Activated CD8-positive, alpha-beta T cell treated with anti-CD3 and anti-CD28 coated beads, Interleukin-2, amount 10 ng/mL, durations not matched to agents 7 days and 5 days (primary cell): ENCODE measurements around the gene KRTAP1-4. TPM values are rescaled to one million over a fixed set of nuclear protein-coding genes. Genes with fewer than 3 reads are reported as not detected.
"Not testable (repeated sequence)": the region's sequence is repeated elsewhere in the genome, so short reads cannot be mapped to it uniquely, and the experiment has no call there.

Source experiments
- ATAC-seq: fragments of 150-1000 bp; cut with Tn5 transposase; one replicate; pipeline ENCODE4 v1.10.0; 2021; ENCODE audit warnings: moderate library complexity
- CTCF ChIA-PET: fragments of 350-600 bp; sonication (Branson Sonifier 250); formaldehyde crosslinking; loops from one replicate; lab custom pipeline; 2021; ENCODE audit warnings: antibody characterized with exemption; lab: Charles Lee
- POLR2A ChIA-PET: fragments of 350-600 bp; sonication (Branson Sonifier 250); formaldehyde crosslinking; loops from one replicate; lab custom pipeline; 2021; ENCODE audit warnings: antibody characterized with exemption; lab: Charles Lee
- DNase-seq: peaks from one replicate; pipeline ENCODE4 v3.0.0-alpha.2; 2020
- H3K27ac Mint-ChIP-seq: one replicate; pipeline ENCODE4 v1.8.0; 2021; ENCODE audit warnings: mild to moderate bottlenecking, mixed read lengths
- H3K27me3 Mint-ChIP-seq: one replicate; pipeline ENCODE4 v1.8.0; 2021; ENCODE audit warnings: low read depth, mixed read lengths
- H3K36me3 Mint-ChIP-seq: one replicate; pipeline ENCODE4 v1.8.0; 2021; ENCODE audit warnings: low read depth, mixed read lengths
- H3K4me1 Mint-ChIP-seq: one replicate; pipeline ENCODE4 v1.8.0; 2021; ENCODE audit warnings: low read depth, mixed read lengths
- H3K4me3 Mint-ChIP-seq: one replicate; pipeline ENCODE4 v1.8.0; 2021; ENCODE audit warnings: mild to moderate bottlenecking, mixed read lengths
- H3K9me3 Mint-ChIP-seq: one replicate; pipeline ENCODE4 v1.8.0; 2022; ENCODE audit warnings: mixed read lengths; ENCODE audit not compliant: insufficient read depth
- total RNA-seq, 2 experiments: library from RNA; stranded (reverse); gene quantifications; one replicate each; pipeline ENCODE4 v1.2.3, GENCODE V29; 2021

Gene KRTAP1-4
- total RNA-seq, 2 experiments from 2014 or later, result not detected

DNA sequence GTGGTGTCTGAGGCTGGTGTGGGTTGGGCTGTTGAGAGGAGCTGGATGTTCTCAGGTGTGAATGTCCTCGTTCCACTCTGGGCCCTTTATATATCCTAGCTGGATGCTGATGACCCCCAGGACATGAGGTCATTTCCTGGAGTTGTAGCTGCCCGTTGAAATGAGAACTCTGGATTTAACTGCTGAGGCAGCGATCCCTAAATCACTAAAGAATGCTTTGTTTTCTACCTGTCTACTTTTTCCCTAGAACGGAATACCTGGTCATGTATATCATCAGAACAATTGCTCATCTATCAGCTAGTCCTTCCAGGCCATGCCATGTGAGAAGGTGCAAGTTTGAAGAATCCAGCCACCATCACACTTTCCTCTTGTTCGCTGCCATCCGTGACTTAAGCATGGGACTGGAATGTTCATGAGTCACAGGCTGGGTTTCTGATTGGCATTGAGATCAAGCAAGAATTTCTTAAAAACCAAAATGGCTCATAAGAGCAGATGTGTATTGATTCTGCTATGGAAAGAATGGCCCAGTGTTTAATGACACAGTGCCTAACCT is 30.1 kb upstream of the KRTAP1-4 start, which contains the start of gene KRTAP2-3:
Gene KRTAP2-3 (minus strand): TSS at position 63 of the 553 bp plus-strand sequence. CDS start 64 bp downstream, outside the sequence.
- Mint-ChIP-seq H3K36me3 (no peaks in the 10 kb centered on the region), H3K4me3 (no peak within 1 kb of the TSS), H3K9me3 (no peaks in the 10 kb centered on the region), H3K27me3 (peaks cover 37% of the 10 kb centered on the region), H3K4me1 (no peaks in the 10 kb centered on the region), H3K27ac (no peak within 1 kb of the TSS)
- ChIA-PET CTCF (no interaction called here), POLR2A (no interaction called here)
- DNase-seq, result no peak
- ATAC-seq, result no peak

DNA sequence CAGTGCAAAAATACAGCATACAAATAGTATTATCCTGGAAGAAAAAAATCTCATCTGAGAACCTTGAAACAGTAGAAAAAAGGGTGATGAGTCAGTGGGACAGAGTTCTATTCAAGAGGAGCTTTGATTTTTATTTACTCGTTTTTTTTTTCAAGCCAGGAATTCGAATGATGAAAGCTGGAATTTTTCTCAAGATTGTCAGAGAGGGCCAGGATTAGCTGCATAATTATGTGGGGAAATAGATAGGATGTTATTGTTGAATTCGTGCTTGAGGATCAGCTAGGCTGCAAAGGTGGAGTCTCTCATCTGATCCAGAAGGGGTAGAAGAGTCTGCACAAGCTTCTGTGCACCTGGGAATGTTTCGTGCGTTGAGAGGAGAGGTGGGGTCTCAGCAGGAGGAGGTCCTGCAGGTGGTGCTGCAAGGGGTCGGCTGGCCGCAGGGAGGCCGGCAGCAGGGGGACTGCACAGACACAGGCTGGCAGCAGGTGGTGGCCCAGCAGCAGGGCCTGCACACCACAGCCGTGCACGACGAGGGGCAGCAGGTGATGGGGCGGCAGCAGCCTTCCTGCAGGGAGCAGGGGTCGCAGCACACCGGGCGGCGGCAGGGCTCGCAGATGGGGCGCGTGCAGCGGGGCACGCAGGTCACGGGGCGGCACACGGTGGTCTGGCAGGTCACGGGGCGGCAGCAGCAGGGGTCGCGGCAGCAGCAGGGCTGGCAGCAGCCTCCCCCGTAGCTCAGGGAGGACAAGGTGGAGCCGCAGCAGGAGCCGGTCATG is 29.5 kb upstream of the KRTAP1-4 start:
- H3K4me3 Mint-ChIP-seq, DNase-seq, CTCF ChIA-PET, H3K4me1 Mint-ChIP-seq, POLR2A ChIA-PET, ATAC-seq, H3K36me3 Mint-ChIP-seq, H3K9me3 Mint-ChIP-seq, H3K27ac Mint-ChIP-seq: not testable (repeated sequence)
- peaks cover 37% of the 10 kb centered on the region for H3K27me3 Mint-ChIP-seq

DNA sequence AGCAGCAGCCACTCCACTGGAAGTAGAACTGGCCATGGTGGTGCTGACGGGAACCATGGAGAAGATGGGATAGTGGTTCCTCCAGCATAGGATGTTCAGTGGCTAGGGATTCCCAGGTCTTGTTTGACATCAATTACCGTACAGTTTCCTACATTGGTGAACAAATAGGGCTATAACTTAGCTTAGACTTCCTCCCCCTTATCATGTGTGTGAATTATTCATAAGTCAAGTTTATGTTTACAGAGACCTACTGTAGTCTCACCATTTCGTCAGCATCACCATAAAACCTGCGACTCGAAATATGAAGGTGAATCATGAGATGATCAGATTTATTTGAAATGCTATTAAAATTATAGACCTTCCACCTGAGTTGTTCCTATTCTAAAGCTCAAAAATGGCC is 28.7 kb upstream of the KRTAP1-4 start:
- Mint-ChIP-seq H3K27ac (no peak overlapping the region), H3K27me3 (peaks cover 37% of the 10 kb centered on the region), H3K4me3 (no peak overlapping the region), H3K36me3 (no peaks in the 10 kb centered on the region), H3K9me3 (no peaks in the 10 kb centered on the region), H3K4me1 (no peaks in the 10 kb centered on the region)
- ChIA-PET CTCF (no interaction called here), POLR2A (interaction anchor here (1.2 kb wide), 1 partner anchor 11 kb away, joined by 3 read pairs; the partner anchor contains the start of gene KRTAP2-1)
- no peak for DNase-seq
- ATAC-seq, result no peak

DNA sequence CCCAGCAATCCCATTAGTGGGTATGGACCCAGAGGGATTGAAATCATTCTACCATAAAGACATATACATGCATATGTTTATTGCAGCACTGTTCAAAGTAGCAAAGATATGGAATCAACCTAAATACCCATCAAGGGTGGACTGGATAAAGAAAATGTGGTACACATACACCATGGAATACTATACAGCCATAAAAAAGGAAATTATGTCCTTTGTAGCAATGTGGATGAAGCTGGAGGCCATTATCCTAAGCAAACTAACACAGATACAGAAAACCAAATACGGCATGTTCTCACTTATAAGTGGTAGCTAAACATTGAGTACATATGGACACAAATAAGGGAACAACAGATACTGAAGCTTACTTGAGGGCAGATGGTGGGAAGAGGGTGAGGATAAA is 27.6 kb upstream of the KRTAP1-4 start:
- H3K9me3 Mint-ChIP-seq, result no peaks in the 10 kb centered on the region
- DNase-seq, result no peak
- H3K36me3 Mint-ChIP-seq, result no peaks in the 10 kb centered on the region
- H3K27ac Mint-ChIP-seq, result no peak overlapping the region
- H3K27me3 Mint-ChIP-seq, result peaks cover 40% of the 10 kb centered on the region
- no peak overlapping the region for H3K4me3 Mint-ChIP-seq
- H3K4me1 Mint-ChIP-seq, result no peaks in the 10 kb centered on the region
- no peak for ATAC-seq
- POLR2A ChIA-PET, result interaction anchor here (1.2 kb wide), 1 partner anchor 10 kb away, joined by 3 read pairs; the partner anchor contains the start of gene KRTAP2-1
- CTCF ChIA-PET, result no interaction called here

DNA sequence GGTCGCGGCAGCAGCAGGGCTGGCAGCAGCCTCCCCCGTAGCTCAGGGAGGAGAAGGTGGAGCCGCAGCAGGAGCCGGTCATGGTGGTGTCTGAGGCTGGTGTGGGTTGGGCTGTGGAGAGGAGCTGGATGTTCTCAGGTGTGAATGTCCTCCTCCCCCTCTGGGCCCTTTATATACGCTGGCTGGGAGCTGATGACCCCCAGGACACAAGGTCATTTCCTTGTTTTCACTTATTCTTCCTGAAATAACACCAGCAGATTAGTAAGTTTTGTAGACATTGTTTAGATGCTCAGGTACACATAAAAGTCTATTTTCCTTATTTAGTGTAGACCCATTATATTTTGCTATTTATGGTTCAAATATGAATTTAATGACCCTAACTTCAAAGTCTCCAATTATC is 25.1 kb upstream of the KRTAP1-4 start, which contains the start of gene KRTAP2-2:
Gene KRTAP2-2 (minus strand): TSS at position 101 of the 400 bp plus-strand sequence. CDS start 19 bp downstream, at position 82.
- H3K4me3 Mint-ChIP-seq, POLR2A ChIA-PET, DNase-seq, H3K36me3 Mint-ChIP-seq, H3K4me1 Mint-ChIP-seq, ATAC-seq, H3K9me3 Mint-ChIP-seq, CTCF ChIA-PET, H3K27ac Mint-ChIP-seq: not testable (repeated sequence)
- peaks cover 34% of the 10 kb centered on the region for H3K27me3 Mint-ChIP-seq

DNA sequence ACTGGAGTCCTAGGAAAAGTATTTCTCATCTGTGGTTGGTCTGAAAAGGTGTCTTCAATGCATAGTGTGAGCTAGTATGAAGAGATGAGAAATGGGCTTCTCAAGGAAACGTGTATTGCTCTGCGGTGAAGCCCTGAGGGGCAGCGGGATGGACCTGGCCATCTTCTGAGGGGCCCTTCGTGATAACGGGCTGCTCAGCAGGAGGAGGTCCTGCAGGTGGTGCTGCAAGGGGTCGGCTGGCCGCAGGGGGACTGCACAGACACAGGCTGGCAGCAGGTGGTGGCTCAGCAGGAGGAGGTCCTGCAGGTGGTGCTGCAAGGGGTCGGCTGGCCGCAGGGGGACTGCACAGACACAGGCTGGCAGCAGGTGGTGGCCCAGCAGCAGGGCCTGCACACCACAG is 24.6 kb upstream of the KRTAP1-4 start:
- H3K27ac Mint-ChIP-seq, H3K36me3 Mint-ChIP-seq, POLR2A ChIA-PET, CTCF ChIA-PET, DNase-seq, H3K4me1 Mint-ChIP-seq, ATAC-seq, H3K9me3 Mint-ChIP-seq, H3K4me3 Mint-ChIP-seq: not testable (repeated sequence)
- H3K27me3 Mint-ChIP-seq, result peaks cover 33% of the 10 kb centered on the region

DNA sequence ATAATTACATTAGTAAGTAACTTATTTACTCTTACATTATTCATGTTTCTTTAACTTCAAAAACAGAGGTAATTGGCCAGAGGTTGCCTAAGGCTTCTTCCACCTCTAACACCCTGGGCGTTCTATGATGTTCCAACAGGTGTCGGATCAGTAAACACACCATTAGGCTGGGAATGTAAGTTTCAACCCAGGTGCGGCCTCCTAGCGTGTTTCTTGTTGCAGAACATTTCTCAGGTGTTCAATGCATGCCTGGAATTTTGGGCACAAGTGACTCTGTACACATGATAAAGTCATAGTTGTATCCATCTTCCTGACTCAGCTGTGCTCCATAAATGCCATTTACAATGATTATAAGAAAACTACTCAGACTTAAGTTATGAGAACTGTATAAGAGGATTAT is 24.0 kb upstream of the KRTAP1-4 start:
- peaks cover 31% of the 10 kb centered on the region for H3K27me3 Mint-ChIP-seq
- ATAC-seq, result no peak
- no peak for DNase-seq

DNA sequence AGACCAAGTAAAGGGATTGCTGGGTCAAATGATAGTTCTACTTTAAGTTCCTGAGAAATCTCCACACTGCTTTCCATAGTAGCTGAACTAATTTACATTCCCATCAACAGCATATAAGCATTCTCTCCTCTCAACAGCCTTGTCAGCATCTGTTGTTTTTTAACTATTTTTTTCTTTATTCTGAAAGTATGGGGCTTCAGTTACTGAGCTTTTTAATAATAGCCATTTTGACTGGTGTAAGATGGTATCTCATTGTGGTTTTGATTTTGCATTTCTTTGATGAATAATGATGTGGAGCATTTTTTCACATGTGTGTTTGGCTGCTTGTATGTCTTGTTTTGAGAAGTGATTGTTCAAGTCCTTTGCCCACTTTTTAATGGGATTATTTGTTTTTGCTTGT is 22.6 kb upstream of the KRTAP1-4 start:
- peaks cover 28% of the 10 kb centered on the region for H3K27me3 Mint-ChIP-seq
- no peaks in the 10 kb centered on the region for H3K4me1 Mint-ChIP-seq
- POLR2A ChIA-PET, result no interaction called here
- no peak overlapping the region for H3K4me3 Mint-ChIP-seq
- CTCF ChIA-PET, result no interaction called here
- H3K36me3 Mint-ChIP-seq, result no peaks in the 10 kb centered on the region
- ATAC-seq (no peak), DNase-seq (no peak)
- H3K27ac Mint-ChIP-seq, result no peak overlapping the region
- no peaks in the 10 kb centered on the region for H3K9me3 Mint-ChIP-seq

More for the DNA sequence above, 24.0 kb upstream of the KRTAP1-4 start:
- H3K36me3 Mint-ChIP-seq, result no peaks in the 10 kb centered on the region
- ChIA-PET POLR2A (no interaction called here), CTCF (no interaction called here)
- no peak overlapping the region for H3K4me3 Mint-ChIP-seq
- no peaks in the 10 kb centered on the region for H3K4me1 Mint-ChIP-seq
- no peaks in the 10 kb centered on the region for H3K9me3 Mint-ChIP-seq
- no peak overlapping the region for H3K27ac Mint-ChIP-seq

DNA sequence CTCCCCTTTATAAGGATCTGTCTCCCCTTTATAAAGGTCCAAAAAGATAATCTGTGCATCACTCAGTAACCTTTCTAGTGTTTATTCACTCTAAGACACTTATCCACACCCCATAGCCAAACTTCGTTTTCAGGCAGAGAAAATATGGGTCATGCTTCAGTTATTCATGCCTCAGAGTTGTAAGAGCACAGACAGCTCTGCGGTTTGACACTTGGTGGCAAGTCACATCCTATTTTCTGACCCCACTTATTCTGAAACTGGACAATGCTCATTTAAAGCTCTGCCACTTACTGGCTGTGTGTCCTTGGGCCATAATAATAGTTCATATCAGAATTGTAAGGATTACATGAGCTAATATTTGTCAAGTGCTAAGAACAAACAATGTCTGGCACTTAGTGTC is 19.1 kb upstream of the KRTAP1-4 start:
- no peak for DNase-seq
- Mint-ChIP-seq H3K27me3 (peaks cover 32% of the 10 kb centered on the region), H3K4me3 (no peak overlapping the region), H3K27ac (no peak overlapping the region), H3K36me3 (no peaks in the 10 kb centered on the region), H3K9me3 (no peaks in the 10 kb centered on the region), H3K4me1 (no peaks in the 10 kb centered on the region)
- ChIA-PET POLR2A (no interaction called here), CTCF (no interaction called here)
- ATAC-seq, result no peak

DNA sequence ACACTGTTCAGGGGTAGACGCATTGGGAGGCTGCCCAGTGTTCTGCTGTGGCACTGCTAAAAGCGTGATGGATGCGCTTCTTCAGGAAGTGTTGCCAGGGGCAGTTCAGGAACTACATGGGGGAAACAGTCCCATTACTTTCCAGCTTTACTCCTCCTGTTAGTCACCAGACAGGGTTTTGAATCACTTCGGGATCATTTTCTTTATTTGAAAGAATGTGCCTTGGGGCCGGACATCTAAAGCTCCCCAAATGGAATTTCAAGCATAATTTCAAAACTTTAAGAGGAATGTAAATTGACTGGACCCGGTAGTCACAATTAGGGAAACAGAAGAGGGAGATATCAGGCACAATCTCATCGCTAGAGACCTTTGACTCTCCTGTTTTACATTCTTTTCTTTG is 18.4 kb upstream of the KRTAP1-4 start:
- Mint-ChIP-seq H3K4me1 (no peaks in the 10 kb centered on the region), H3K4me3 (no peak overlapping the region), H3K27ac (no peak overlapping the region), H3K27me3 (peaks cover 30% of the 10 kb centered on the region), H3K36me3 (no peaks in the 10 kb centered on the region), H3K9me3 (peaks cover 2% of the 10 kb centered on the region)
- ATAC-seq (no peak), DNase-seq (no peak)
- POLR2A ChIA-PET, result interaction anchor here (0.7 kb wide), 1 partner anchor 137 kb away, joined by 3 read pairs; no protein-coding TSS in a partner anchor
- CTCF ChIA-PET, result no interaction called here

DNA sequence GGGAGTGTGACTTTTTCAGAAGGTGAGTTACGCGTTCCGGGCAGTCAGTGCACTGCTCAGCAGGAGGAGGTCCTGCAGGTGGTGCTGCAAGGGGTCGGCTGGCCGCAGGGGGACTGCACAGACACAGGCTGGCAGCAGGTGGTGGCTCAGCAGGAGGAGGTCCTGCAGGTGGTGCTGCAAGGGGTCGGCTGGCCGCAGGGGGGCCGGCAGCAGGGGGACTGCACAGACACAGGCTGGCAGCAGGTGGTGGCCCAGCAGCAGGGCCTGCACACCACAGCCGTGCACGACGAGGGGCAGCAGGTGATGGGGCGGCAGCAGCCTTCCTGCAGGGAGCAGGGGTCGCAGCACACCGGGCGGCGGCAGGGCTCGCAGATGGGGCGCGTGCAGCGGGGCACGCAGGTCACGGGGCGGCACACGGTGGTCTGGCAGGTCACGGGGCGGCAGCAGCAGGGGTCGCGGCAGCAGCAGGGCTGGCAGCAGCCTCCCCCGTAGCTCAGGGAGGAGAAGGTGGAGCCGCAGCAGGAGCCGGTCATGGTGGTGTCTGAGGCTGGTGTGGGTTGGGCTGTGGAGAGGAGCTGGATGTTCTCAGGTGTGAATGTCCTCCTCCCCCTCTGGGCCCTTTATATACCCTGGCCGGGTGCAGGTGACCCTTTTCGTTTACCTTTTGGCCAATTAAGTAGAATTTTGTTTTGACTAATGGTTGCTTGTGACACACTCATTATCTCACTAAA is 16.9 kb upstream of the KRTAP1-4 start, which contains the start of gene KRTAP2-1:
Gene KRTAP2-1 (minus strand): TSS at position 582 of the 731 bp plus-strand sequence. CDS start 49 bp downstream, at position 533.
- not testable (repeated sequence) for H3K36me3 Mint-ChIP-seq, H3K27ac Mint-ChIP-seq

More for the DNA sequence above, 16.9 kb upstream of the KRTAP1-4 start, which contains the start of gene KRTAP2-1:
- CTCF ChIA-PET, ATAC-seq, DNase-seq, H3K4me1 Mint-ChIP-seq, H3K9me3 Mint-ChIP-seq, H3K4me3 Mint-ChIP-seq: not testable (repeated sequence)
- POLR2A ChIA-PET, result interaction anchor here (0.9 kb wide), 1 partner anchor 11 kb away, joined by 3 read pairs; no protein-coding TSS in a partner anchor
- peaks cover 22% of the 10 kb centered on the region for H3K27me3 Mint-ChIP-seq
